ENCODE results near the gene KLF7. TPM values are rescaled to one million over a fixed set of nuclear protein-coding genes. Genes with fewer than 3 reads are reported as not detected.

KLF7 gene
- total RNA-seq, 1 experiment from 2014 or later: 24.9 TPM

GRCh38 chr2:207205173-207205957 lies 39.6 kb upstream of the KLF7 start:
- Mint-ChIP-seq H3K4me3 (ENCODE audit: low read depth, unreplicated experiment) (no peak overlapping the region), H3K4me1 (ENCODE audit: low read depth, unreplicated experiment) (no peaks in the 10 kb centered on the region), H3K9me3 (ENCODE audit: low read depth, unreplicated experiment) (no peaks in the 10 kb centered on the region), H3K27me3 (ENCODE audit: unreplicated experiment) (no peaks in the 10 kb centered on the region), H3K27ac (ENCODE audit: unreplicated experiment) (no peak overlapping the region), H3K36me3 (ENCODE audit: insufficient read depth, unreplicated experiment) (no peaks in the 10 kb centered on the region)
- no TSS peak for BruUV-seq (replicated peaks)
- TF ChIP-seq, protein P1, sequence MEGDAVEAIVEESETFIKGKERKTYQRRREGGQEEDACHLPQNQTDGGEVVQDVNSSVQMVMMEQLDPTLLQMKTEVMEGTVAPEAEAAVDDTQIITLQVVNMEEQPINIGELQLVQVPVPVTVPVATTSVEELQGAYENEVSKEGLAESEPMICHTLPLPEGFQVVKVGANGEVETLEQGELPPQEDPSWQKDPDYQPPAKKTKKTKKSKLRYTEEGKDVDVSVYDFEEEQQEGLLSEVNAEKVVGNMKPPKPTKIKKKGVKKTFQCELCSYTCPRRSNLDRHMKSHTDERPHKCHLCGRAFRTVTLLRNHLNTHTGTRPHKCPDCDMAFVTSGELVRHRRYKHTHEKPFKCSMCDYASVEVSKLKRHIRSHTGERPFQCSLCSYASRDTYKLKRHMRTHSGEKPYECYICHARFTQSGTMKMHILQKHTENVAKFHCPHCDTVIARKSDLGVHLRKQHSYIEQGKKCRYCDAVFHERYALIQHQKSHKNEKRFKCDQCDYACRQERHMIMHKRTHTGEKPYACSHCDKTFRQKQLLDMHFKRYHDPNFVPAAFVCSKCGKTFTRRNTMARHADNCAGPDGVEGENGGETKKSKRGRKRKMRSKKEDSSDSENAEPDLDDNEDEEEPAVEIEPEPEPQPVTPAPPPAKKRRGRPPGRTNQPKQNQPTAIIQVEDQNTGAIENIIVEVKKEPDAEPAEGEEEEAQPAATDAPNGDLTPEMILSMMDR (IDR thresholded peaks at IDR 0.05; ENCODE audit: unreplicated experiment): no peak
- CTCF ChIA-PET: no interaction called here
- DNase-seq: no peak
- intact Hi-C loops (cut with micrococcal nuclease; ENCODE audit: unreplicated experiment): no loop called here

- CTCF ChIA-PET: no interaction called here
- no peaks in the 10 kb centered on the region for H3K9me3 Mint-ChIP-seq (ENCODE audit: low read depth, unreplicated experiment)
- intact Hi-C loops (cut with micrococcal nuclease; ENCODE audit: unreplicated experiment): no loop called here
- no peak for DNase-seq
- no peaks in the 10 kb centered on the region for H3K27me3 Mint-ChIP-seq (ENCODE audit: unreplicated experiment)
- H3K4me1 Mint-ChIP-seq (ENCODE audit: low read depth, unreplicated experiment): no peaks in the 10 kb centered on the region
- H3K4me3 Mint-ChIP-seq (ENCODE audit: low read depth, unreplicated experiment): no peak overlapping the region
- H3K27ac Mint-ChIP-seq (ENCODE audit: unreplicated experiment): no peak overlapping the region
- H3K36me3 Mint-ChIP-seq (ENCODE audit: insufficient read depth, unreplicated experiment): no peaks in the 10 kb centered on the region
- no TSS peak for BruUV-seq (replicated peaks)
- TF ChIP-seq, protein P1 (IDR thresholded peaks at IDR 0.05; ENCODE audit: unreplicated experiment): no peak
Measured at GRCh38 chr2:207203056-207203455, 37.3 kb upstream of the KLF7 start.

GRCh38 chr2:207202645-207203044 lies 36.9 kb upstream of the KLF7 start:
- no peak overlapping the region for H3K27ac Mint-ChIP-seq (ENCODE audit: unreplicated experiment)
- H3K4me1 Mint-ChIP-seq (ENCODE audit: low read depth, unreplicated experiment): no peaks in the 10 kb centered on the region
- CTCF ChIA-PET: no interaction called here
- DNase-seq: no peak
- H3K9me3 Mint-ChIP-seq (ENCODE audit: low read depth, unreplicated experiment): no peaks in the 10 kb centered on the region
- no peaks in the 10 kb centered on the region for H3K27me3 Mint-ChIP-seq (ENCODE audit: unreplicated experiment)
- intact Hi-C loops (cut with micrococcal nuclease; ENCODE audit: unreplicated experiment): no loop called here
- H3K36me3 Mint-ChIP-seq (ENCODE audit: insufficient read depth, unreplicated experiment): no peaks in the 10 kb centered on the region
- TF ChIP-seq, protein P1 (IDR thresholded peaks at IDR 0.05; ENCODE audit: unreplicated experiment): no peak
- no TSS peak for BruUV-seq (replicated peaks)
- H3K4me3 Mint-ChIP-seq (ENCODE audit: low read depth, unreplicated experiment): no peak overlapping the region

DNA sequence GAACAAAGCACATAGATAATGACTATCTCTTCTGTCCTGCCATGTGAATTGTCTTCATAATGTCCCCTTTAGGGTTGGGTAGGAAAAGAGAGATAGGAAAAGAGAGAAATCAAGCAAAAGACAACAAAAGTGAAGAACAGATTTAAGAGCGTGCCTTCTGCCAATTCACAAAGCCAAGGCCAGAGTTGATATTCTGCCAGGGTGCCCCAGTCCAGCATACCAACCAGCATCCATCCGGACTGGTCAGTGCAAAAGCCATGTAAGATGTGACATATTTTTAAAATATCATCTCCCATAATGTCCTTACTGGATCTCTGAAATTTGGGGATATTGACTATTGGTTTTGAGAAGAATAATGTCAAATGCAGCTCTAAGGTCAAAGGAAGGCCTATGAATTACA lies 35.7 kb upstream of the KLF7 start:
- CTCF ChIA-PET: no interaction called here
- BruUV-seq (replicated peaks): no TSS peak
- H3K4me3 Mint-ChIP-seq (ENCODE audit: low read depth, unreplicated experiment): no peak overlapping the region

More for the DNA sequence above, 35.7 kb upstream of the KLF7 start:
- Mint-ChIP-seq H3K9me3 (ENCODE audit: low read depth, unreplicated experiment) (no peaks in the 10 kb centered on the region), H3K36me3 (ENCODE audit: insufficient read depth, unreplicated experiment) (no peaks in the 10 kb centered on the region), H3K27ac (ENCODE audit: unreplicated experiment) (no peak overlapping the region), H3K4me1 (ENCODE audit: low read depth, unreplicated experiment) (no peaks in the 10 kb centered on the region), H3K27me3 (ENCODE audit: unreplicated experiment) (no peaks in the 10 kb centered on the region)
- intact Hi-C loops (cut with micrococcal nuclease; ENCODE audit: unreplicated experiment): no loop called here
- TF ChIP-seq, protein P1 (IDR thresholded peaks at IDR 0.05; ENCODE audit: unreplicated experiment): no peak
- DNase-seq: no peak

Measured in Calu3 (cell line).